Smooth muscle cell of the brain vasculature (primary cell): ENCODE results near the gene PRPS1.
"Not testable (repeated sequence)": the region's sequence is repeated elsewhere in the genome, so short reads cannot be mapped to it uniquely, and the experiment has no call there.

Experiments
- DNase-seq: peaks from one replicate; pipeline ENCODE4 v3.0.0-alpha.2; 2012; ENCODE audit warnings: low read depth, low spot score

The PRPS1 gene

DNA sequence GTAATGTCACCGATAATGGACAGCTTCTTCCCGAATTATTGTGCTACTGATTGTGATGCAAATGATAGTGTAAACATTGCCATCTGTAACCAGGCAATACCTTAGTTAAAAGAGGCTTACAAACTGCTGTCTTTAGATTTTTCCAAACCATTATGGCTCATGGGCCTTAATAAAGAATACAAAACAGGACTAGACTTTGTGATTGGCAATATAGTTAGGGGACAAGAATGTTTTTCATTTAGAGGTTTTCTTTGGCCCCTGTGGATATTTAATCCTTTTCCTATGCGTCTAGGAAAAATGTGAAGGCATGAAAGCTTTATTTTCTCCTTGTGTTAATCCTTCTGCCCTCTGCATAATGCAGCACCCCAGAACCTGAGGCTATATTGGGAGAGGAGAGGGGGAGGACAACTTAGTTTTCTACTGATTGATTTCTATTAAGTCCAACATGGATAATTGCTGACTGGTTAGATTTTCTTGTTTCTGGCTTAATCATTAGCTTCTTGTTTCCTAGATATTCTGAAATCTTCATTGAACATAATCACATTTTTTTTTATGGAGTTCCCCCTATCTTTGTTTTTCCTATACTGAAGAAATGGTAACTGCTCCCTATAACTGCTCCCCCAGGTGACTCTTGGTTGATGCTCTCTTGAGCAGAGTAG, 1.9 kb downstream of the PRPS1 start:
- DNase-seq = no peak

GRCh38 chrX:107632346-107632745, 4.0 kb downstream of the PRPS1 start:
- no peak for DNase-seq

- no peak for DNase-seq
Observed at GRCh38 chrX:107646735-107647134, 18.4 kb downstream of the PRPS1 start.

DNA sequence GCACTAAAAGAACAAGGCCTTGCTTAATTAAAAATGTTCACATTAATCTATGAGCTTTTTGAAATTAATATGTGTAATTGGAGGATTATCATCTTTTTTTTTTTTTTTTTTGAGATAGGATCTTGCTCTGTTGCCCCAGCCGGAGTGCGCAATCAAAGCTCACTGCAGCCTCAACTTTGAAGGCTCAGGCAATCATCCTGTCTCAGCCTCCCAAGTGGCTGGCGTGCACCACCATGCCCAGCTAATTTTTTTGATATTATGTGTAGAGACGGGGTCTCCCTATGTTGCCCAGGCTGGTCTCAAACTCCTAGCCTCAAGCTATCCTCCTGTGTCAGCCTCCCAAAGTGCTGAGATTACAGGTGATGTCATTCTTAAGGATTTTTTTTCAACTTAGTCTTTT, 20.0 kb downstream of the PRPS1 start:
- no peak for DNase-seq

GRCh38 chrX:107654566-107654871, 26.2 kb downstream of the PRPS1 start:
- DNase-seq = no peak

DNA sequence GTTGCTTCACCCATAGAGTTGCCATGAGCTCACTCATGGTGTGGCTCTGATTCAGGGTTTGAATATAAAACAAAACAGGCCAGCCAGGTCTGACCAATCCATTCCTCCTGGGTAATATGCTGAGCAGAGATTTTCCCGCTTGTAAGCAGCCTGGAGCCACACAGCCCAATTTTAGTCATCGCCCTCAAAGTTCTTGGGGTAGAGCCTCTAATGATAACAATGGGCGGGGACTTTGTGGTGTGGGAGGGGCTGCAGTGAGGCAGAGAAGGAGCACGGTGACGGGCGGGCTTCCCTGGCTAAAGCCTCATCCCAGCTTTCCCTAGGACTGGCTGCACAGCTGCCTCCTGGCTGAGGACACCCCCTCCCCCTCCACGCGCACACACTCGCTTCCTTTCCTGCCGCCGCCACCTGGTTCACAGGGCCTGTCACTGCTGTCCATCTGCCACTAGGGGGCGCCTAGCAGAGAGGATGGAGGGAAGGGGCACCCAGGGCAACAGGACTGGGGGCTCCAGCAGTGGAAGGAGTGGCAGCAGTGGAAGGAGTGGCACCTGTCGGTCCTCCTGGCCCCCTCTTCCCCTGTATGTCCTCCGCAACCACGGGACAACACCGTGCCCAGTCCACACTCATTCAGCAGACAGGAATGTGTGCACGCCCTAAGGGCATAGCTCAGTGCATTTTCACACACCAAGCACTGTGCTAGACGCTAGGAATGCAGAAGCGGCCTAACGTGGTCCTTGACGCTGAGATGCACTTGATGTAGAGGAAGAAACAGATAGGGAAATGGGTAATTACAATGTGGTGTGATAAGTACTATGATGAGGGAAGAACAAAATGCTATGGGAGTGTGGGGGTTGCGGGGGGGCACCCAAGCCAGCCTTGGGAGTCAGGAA, 26.8 kb downstream of the PRPS1 start:
- no peak for DNase-seq

DNA sequence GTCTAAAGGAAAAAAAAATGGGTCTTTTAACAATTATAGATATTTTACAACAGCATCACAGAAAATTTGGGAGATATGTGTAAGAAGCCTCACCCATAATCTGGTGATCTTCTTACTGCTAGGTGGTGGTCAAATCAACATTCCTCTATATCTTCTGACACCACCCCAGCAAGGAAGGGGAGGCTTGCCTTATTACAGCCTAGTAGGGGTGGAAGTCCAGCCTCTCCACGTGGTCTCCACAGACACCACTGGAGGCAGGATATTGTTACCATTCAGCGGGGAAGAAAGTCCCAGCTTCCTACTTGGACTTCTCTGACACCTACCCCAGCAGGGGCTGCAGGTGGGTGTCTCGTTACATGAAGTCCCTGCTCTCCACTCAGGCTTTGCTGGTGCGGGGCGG, 28.7 kb downstream of the PRPS1 start:
- no peak for DNase-seq

DNA sequence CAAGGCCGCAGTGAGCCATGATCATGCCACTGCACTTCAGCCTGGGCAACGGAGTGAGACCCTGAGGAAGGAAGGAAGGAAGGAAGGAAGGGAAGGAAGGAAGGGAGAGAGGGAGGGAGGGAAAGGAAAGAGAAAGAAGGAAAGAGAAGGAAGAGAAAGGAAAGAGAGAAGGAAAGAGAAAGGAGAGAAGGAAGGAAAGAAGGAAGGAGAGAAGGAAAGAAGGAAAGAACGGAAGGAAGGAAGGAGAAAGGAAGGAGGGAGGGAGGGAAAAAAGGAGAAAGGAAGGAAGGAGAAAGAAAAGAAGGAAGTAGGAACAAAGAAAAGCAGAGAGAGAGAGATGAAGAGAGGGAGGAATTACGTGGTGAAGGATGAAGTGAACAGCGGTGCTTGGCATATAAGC, 30.4 kb downstream of the PRPS1 start:
- no peak for DNase-seq

DNA sequence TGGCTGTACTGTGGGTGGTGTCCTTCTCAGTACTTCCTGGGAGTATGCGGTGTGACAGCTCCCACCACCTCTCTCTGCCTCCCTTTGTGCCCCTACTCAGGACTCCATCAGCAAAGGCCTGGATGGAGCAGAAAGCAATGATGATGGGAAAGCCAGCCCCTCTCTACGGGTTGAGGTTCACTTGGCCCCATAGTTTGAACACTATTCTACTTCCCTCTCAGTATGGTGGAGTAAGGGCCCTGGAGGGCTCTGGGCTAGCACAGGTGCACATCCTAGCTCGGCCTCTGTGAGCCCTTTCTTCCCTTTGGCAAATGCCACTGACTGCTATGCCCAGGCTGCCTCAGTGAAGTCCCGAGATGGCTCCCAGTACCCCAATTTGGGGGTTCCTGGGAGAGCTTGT, 31.0 kb downstream of the PRPS1 start:
- no peak for DNase-seq

DNA sequence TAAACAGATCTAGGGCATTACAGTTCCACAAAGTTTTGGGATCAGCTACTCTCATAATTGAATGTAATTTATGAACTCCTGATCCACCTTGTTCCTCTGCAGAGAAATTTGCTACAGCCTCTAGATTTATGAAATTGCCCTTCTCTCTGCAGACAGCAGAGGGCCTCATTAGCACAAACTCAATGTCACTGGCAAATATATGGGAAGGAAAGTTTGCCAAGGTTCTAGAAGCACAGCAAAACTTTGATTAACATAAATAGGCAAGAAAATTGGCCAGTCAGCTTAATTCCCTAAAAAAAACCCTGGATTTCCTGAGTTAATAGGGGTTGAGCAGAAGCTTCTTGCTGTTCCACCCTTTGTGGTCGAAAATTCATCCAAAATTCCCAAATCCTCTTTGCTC, 31.5 kb downstream of the PRPS1 start:
- no peak for DNase-seq

DNA sequence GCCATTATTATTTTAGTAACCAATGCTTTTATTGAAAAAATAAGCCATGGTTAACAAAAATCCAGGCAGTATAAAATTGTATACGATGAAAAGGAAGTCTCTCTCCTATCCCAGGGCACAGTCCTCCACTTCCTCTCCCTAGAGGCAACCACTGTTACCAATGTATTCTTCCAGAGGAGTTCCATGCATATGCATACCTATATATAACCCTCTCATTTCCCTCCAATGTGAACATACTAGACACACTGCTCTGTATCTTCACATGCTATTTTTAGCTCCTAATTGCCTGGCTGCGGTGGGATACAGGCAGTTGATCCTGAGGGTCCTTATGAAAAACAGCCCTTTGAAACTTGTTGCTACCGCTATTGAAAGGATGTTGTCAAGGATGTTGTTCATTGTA, 33.8 kb downstream of the PRPS1 start:
- no peak for DNase-seq

- DNase-seq = no peak
Observed at GRCh38 chrX:107662824-107663223, 34.5 kb downstream of the PRPS1 start.

DNA sequence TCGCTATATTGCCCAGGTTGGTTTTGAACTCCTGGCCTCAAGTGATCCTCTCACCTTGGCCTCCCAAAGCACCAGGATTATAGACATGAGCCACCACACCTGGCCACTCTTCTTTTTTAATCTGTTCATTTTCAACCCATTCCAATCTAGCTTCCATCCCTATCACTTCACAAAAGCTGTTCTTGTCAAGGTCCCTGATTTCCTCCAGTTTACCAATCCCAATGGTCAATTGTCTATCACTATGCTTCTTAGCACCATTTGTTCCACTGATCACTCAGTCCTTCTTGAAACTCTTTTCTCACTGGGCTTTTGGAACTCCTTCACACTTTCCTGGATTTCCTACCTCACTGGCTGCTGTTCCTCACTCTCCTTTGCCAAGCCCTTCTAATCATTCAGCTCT, 38.6 kb downstream of the PRPS1 start:
- no peak for DNase-seq

GRCh38 chrX:107667426-107667825, 39.1 kb downstream of the PRPS1 start:
- DNase-seq = no peak

- DNase-seq = not testable (repeated sequence)
Observed at GRCh38 chrX:107668710-107669109, 40.4 kb downstream of the PRPS1 start.

DNA sequence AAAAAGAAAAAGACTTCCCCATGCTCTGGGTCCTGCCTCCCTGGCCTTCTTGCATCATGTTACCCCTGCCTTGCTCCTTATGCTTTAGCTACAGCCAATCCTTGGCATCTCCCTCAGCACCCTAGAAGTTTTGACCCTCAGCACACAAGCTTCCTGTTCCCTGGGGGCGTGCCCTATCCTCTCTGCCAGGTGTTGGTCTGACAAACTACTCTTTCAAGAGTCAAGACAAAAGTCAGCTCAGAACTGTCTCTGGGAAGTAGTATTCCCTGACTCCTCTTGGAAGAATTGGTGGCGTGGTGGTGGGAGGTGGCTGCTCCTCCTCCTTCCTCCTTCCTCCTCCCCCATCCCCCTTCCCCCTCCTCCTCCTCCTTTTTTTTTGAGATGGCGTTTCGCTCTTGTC, 41.0 kb downstream of the PRPS1 start:
- no peak for DNase-seq

DNA sequence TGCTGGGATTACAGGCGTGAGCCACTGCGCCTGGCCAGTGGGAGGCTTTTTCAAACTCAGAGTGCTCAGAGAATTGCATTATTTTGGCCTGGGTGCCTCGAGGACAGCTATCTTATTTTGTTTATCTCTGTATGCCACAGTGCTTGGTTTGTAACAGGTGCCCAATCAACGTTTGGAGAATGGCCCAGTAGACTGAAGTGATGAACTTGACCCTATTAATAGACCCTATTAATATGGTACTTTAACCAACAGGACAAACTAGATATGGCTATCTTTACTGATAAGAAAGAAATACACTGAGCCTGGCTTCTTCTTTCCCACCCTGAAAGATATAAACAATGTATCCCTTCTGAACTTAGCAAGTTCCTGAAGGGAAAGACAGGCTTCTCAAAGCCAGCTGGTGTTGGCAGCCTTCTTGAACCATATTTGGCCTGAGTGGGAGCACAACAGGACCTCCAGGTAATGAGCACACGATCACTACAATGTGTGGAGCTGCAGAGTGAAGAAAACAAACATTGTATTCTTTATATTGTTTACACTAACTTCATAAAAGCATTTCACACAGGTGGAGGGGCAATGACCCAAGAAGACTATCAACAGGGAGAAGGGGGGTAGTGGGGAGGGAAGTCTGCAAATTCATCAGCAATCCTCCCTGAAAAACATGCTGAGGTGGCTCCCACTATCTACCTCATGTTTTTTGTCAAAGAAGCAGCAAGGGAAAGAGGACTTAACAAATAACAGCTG, 41.7 kb downstream of the PRPS1 start:
- no peak for DNase-seq

- DNase-seq = not testable (repeated sequence)
Observed at GRCh38 chrX:107671256-107671655, 42.9 kb downstream of the PRPS1 start.

GRCh38 chrX:107672955-107673378, 44.7 kb downstream of the PRPS1 start:
- DNase-seq = no peak

DNA sequence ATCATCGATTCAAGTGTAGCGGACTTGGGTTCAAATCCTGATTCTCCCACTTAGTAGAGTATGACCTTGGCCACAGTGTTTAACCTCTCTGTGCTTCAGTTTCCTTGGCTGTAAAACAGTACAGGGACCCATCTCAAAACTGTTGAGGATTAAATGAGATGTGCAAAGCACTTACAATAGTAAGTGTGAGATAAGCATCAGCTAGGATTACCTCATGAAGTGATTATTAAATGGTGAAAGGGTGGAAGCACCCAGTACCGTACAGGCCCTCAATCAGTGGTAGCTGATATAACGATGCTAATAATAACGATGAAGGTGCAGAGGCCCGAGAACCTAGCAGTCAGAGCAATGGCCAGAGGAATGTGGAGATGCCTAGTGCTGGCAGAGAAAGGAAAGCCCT, 45.1 kb downstream of the PRPS1 start:
- no peak for DNase-seq

GRCh38 chrX:107673933-107674479, 45.7 kb downstream of the PRPS1 start:
- DNase-seq = no peak
